Inferior parietal cortex (tissue), 1 donor: ENCODE measurements around the gene LRRD1.
"Not testable (repeated sequence)": the region's sequence is repeated elsewhere in the genome, so short reads cannot be mapped to it uniquely, and the experiment has no call there.

ENCODE experiments used
- DNase-seq: peaks from one replicate; pipeline ENCODE4 v3.0.0-alpha.2; 2016; ENCODE audit errors: extremely low spot score

LRRD1 gene

DNA sequence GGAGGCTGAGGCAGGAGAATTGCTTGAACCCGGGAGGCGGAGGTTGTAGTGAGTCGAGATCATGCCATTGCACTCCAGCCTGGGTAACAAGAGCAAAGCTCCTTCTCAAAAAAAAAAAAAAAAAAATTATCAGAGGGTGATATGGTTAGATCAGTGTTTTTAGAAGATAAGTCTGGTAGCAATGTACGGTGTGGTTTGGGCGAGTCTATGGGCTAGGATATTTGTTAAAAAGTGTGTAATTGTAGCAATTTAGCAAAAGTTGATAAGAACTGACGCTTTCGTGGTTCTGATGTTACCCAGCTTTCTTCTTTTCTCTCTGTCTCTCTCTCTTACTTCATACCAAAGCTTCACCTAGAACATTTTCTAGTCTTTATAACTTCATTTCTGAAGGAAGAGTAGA, 37.8 kb downstream of the LRRD1 start:
- DNase-seq: no peak

DNA sequence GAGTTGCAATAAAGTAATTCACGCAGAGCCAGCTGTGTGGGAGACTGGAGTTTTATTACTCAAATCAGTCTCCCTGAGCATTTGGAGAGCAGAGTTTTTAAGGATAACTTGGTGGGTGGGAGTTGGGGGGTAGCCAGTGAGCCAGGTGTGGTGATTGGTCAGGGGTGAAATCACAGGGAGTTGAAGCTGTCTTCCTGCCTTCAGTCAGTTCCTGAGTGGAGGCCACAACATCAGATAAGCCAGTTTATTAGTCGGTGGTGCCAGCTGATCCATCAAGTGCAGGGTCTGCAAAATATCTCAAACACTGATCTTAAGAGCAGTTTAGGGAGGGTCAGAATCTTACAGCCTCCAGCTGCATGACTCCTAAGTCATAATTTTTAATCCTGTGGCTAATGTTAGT, 41.4 kb downstream of the LRRD1 start:
- no peak for DNase-seq

DNA sequence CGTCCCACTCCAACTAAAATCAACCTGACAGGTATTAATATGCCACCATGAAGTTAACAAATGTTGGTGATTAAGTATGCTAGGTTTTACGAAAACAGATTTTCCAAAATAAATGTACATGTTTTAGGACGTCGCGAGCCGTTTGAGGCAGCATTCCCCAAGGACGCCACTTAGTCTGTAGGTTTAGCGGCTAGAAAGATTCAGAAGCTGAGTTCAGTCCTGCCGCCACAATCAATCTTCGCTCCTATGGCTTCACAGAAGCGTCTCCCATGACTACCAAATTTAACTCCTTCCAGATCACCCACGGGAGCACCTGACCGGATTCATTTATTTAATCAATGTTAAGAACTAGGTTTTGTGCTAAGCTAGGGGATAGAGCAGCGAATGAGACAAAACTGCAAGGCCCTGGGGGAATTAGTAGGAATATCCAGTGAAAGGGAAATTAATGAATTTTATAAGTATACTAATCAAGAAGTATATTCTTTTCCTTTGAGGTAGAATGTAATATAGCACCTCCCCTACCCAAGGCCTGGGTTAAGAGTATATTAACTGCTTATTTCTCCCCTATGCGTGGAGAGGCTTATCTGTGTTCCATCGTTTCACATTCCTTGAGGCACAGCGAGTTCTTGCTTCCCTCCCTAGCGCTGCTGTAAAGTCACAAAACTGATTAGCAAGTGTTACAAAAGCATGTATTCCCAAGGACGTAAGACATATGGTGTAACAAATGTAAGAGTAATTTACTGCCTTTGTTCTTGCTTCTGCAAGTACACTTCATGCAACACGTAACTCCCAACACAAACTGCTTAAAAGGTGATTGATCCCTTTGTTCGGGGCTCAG, 43.7 kb downstream of the LRRD1 start:
- no peak for DNase-seq

DNA sequence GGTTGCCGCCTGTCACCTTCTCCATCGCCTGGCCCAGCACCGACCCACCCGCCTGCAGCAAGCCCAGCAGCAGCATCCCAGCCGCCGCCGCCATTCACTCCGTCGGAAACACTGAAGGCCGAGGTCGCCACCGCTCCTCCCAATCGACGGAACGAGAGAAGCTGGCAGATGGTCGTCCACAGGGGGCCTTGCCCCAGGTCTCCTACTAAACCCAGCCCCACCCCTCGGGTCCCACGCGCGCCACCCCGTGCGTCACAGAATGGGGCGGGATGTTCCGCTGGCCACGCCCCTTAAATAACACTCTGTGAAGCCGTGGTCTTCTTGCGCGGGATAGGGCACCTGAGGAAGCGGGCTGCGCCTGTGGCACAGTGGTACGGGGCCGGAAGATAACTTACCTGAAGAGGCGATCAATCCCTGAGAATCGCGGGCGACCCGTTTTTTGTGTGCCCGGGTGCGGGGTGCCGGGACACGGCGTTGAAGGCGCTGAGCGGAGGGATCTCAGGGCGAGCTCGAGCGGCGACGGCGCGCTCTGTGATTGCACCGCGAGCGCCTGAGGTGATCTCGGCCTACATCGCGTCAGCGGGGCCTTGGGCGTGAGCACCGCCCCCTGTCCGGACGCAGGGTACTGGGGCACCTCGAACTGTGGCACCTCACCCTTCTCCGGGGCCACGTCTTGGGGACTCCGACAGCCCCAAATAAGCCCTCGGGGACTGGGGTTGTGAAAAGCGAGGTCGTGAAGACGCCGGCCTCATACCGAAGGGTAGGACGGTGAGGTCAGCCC, 44.5 kb downstream of the LRRD1 start, which contains the start of gene CYP51A1:
TSS of gene CYP51A1 (minus strand) at position 207 of the 781 bp plus-strand sequence. CDS start at position 94, 113 bp downstream.
- DNase-seq: peak; percentile 92

DNA sequence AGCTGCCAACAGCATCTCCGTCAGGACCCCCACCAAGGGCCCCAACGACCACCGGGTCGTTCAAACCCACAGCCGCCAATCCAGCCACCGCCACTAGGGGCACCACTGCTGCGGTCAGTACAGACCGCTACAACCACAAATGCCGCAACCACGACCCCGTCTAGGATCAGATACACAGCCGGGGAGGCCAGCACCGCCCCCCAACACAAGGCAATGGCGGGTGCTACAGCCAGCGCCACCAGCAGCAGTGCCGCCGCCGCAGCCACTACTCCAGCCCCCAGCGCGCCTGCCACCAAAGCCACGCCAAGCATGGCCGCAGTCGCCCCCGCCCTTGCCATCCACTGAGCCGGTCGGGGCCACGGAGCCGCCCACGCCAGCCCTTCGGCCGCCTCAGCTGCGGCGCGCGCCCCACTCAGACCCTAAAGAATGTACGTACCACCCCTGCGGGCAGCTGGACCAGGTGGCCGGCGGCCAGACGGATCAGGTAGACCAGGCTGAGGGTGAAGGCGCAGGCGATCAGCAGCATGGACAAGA, 45.1 kb downstream of the LRRD1 start:
- peak; percentile 61 for DNase-seq

DNA sequence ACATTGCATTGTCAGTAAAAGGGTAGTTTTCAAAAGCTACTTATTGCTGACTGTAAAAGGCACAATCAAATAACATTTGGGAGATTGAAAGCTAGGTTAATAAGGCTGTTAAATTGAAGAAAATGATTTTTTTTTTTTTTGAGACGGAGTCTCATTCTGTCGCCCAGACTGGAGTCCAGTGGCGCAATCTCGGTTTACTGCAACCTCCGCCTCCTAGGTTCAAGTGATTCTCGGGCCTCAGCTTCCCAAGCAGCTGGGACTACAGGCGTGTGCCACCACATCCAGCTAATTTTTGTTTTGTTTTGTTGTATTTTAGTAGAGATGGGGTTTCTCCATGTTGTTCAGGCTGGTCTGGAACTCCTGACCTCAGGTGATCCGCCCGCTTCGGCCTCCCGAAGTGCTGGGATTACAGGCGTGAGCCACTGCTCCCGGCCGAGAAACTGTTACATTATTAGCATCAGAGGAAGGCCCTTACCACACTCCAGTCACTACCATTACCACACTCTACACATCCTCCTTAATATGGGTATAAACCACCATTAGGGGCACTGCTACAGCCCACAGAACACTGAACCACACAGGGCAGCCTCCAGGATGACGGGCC, 45.7 kb downstream of the LRRD1 start:
- no peak for DNase-seq

DNA sequence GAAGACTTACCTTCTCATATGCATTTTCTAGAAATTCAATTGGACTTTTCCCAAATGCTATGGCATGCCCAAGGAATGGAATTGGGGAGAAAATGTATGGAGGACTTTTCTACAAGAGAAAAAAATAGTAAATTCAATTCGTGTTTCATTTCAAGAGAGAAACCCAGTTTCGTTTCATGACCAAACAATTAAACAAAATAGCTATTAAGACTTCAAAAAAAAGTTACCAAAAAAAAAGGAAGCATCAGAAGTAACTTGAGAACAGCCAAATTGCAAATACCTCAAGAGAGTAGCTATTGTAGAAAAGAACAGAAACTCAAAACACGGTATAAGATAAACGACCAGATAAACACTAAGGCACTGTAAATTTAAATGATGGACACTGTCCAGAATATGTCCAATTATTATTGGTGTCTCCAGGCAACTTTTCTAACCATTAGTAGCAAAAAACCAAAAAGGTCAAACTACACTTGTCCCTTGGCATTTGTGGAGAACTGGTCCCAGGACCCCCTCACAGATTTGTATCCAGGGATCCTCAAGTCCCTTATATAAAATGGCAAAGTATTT, 47.1 kb downstream of the LRRD1 start:
- no peak for DNase-seq

DNA sequence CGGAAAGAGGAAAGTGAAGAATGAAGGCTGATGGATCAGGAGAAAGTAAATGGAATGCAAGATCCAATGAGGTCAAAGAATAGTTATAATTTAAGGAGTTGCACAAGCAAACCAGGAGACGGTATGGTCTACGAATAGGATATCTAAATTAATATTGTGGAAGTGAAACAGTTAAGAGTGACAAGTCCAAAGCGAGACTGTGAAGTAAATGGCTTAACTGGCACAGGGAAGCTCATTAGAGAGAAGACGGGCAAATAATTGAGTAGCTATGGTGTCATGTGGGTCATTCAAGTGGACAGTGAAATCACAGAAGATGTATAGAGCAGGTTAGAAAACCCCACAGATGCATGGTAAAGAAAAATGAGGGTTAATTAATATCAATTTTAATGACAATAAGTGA, 47.8 kb downstream of the LRRD1 start:
- DNase-seq: no peak

DNA sequence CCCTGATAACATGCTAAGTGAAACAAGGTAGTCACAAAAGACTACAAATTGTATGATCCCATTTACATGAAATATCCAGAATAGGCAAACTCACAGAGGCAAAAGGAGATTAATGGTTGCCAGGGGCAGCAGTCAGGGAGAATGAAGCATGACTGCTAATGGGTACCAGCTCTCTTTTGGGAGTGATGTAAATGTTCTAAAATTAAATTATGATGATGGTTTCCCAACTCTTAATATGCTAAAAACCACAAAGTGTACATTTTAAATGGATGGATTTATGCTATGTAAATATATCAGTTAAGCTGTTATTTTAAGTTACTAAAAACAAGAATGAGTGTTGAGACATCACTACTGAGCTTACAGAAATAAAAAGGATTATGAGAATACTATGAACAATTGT, 57.3 kb downstream of the LRRD1 start:
- no peak for DNase-seq

DNA sequence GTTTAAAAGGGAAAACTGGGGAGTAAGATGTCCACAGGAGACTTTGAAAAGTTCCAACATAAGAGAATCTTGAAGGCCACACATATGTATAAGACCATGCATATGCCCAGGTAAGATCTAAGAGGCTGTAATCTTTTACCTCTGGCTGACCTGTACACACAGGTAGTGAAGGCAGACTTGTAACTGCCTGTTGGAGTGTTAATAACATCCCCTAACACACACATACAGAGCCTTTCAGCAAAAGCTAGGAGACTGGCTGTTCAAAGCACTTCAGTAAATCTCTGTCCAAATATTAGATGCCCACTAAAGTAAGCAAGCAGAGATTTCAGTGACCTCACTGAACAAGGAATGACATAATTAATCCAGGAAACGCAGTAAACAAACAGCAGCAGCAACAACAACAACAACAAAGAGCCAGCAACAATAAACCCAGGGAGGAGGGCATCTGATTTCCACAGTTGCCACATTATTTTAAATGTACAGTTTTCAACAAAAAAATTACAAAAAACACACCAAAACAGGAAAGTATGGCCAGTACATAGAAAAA, 59.7 kb downstream of the LRRD1 start:
- no peak for DNase-seq

DNA sequence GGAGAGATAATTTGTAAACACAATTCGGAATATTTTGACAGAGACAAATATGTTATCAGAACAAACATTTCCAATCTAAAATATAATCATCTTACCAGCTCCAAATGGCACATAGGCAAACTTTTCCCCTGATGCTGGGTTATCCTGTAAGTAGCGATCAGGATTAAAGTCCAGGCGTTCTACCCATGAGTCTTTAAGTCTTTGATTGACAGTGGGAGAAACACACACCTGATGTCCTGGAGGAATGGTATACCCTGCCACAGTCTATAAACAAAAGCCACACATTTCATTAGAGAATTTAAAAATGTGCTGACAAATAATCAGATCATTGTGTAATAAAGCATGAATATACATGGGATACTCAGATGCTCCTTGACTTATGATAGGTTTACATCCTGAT, 62.0 kb downstream of the LRRD1 start:
- DNase-seq: no peak

DNA sequence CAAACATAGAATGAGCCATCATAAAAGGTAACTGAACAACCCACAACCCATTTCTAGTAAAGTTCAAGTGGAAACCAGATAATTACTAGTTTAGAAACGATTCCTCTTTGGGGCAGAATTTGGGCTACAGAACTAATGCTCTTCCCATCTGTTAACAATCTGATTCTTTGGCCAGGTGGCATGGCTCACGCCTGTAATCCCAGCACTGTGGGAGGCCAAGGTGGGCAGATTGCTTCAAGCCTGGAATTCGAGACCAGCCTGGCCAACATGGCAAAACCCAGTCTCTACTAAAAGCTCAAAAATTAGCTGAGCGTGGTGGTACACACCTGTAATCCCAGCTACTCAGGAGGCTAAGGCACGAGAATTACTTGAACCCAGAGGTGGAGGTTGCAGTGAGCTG, 63.1 kb downstream of the LRRD1 start:
- no peak for DNase-seq

DNA sequence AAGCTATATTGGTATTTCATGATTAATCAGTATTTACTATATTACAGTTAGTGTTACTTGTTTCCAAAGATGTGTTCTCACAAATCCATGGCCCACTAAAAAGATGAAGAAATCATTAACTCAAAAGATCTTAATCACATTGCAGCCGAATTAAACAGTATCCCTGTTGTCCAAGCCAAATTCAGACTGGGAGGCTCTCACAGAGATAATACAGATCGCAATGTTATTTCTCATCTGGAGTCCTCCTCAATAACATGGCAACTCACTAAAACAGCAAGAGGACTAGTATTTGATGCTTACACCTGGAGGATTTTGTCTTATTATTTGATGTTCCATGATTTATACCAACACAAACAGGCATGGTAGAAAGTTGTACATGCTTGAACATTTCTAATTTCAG, 68.1 kb downstream of the LRRD1 start:
- no peak for DNase-seq

DNA sequence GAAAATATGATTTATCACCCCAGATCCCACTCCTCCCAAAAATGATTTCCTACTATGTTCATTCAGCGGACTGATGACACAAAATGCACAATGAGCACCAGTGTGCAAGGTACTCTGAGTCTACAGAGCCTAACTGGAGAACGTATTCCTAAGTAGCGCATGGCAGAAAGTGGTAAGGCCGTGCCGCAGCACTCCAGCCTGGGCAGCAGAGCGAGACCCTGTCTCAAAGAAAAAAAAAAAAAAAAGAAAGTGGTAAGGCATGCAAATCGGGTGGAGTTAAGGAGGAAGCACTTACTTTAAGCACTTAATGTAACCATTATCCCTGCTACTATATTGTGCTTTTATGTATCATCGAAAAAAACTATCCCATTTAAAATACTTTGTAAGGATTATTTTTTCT, 70.1 kb downstream of the LRRD1 start:
- no peak for DNase-seq

DNA sequence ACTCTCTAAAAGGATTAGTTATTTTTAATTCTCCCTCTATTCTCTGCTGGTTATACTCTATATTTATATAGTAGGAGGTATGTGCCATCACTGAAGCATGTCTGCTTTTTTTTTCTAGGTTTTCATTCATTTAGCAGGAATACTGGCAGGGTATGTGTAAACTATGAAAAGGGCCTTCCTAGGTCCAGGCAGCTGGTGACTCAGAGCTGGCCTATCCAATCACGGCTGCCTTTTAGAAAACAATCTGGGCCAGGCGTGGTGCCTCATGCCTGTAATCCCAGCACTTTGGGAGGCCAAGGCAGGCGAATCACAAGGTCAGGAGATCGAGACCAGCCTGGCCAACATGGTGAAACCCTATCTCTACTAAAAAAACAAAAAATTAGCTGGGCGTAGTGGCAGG, 76.1 kb downstream of the LRRD1 start:
- not testable (repeated sequence) for DNase-seq

DNA sequence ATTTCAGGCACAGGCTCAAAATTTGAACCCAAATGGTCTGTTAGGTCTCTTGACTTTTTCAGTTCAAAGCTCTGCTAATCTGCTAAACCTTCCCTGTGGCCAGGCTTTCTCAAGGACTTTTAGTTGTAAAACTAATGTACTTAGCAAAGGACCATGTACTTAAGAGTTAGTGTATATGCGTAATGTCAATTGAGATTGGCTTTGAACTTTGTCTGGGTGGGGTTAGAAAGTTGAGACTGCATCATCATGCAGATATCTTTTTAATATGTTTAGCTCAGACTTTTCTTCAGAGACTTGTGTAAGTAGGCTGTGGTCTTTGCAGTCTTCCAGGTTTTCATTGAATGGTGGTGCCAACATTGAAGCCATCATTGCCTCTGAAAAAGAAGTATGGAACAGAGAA, 78.4 kb downstream of the LRRD1 start:
- no peak for DNase-seq

DNA sequence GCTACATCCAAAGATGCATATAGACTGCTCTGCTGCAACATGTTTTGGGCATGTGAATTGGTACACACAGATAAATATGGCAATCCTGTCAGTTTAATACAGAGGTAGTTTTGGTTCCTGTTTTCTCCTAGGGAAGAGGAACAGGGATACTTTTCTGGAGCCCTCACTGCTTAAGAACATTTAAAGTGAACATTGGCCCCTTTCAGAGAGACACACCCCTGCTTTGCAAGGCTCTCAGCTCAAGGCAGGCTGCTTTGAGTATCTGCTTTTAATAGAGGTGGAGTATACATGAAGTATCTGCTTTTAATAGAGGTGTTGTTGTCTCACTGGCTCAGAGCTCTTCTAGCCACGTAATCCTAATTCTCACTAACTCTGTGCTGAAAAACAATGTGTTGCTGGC, 83.6 kb downstream of the LRRD1 start:
- DNase-seq: no peak
